Neural cell (in vitro differentiated cells): Measurements from ENCODE around the gene SMARCAD1. TPM values are rescaled to one million over a fixed set of nuclear protein-coding genes. Genes with fewer than 3 reads are reported as not detected.

Experiments
- H2AFZ ChIP-seq: fragments of 200-600, 300-800 bp; sonication (generic), shearing (Covaris generic); 2 replicates; pipeline ENCODE4 v1.6.0; 2014; ENCODE audit warnings: low read depth, mild to moderate bottlenecking, antibody characterized with exemption, low read length, moderate library complexity
- H3F3A ChIP-seq: fragments of 200-600 bp; shearing (Covaris generic); 2 replicates; pipeline ENCODE4 v1.6.1; 2016; ENCODE audit warnings: mild to moderate bottlenecking, moderate library complexity, mixed read lengths, antibody characterized with exemption, low read length; ENCODE audit not compliant: insufficient read depth, poor library complexity, severe bottlenecking
- H3K27ac ChIP-seq: fragments of 200-600, 300-800 bp; sonication (generic), shearing (Covaris generic); 2 replicates; pipeline ENCODE4 v1.5.1; 2014; ENCODE audit warnings: mild to moderate bottlenecking, low read length, moderate library complexity
- H3K27me3 ChIP-seq: fragments of 300-800, 200-600 bp; sonication (generic), shearing (Covaris generic); 2 replicates; pipeline ENCODE4 v1.6.0; 2014; ENCODE audit warnings: mild to moderate bottlenecking, low read depth, low read length, moderate library complexity; ENCODE audit not compliant: insufficient read depth
- H3K36me3 ChIP-seq: fragments of 300-800, 200-600 bp; sonication (generic), shearing (Covaris generic); 2 replicates; pipeline ENCODE4 v1.5.1; 2014; ENCODE audit warnings: mild to moderate bottlenecking, antibody characterized with exemption, low read length, moderate library complexity; ENCODE audit not compliant: insufficient read depth
- H3K4me2 ChIP-seq: fragments of 300-800, 200-600 bp; sonication (generic), shearing (Covaris generic); 2 replicates; pipeline ENCODE4 v1.6.0; 2014; ENCODE audit warnings: mild to moderate bottlenecking, low read length
- H3K4me3 ChIP-seq: fragments of 300-800, 200-600 bp; sonication (generic), shearing (Covaris generic); 2 replicates; pipeline ENCODE4 v1.5.1; 2014; ENCODE audit warnings: mild to moderate bottlenecking, low read length, moderate library complexity
- H3K79me2 ChIP-seq: fragments of 200-600 bp; shearing (Covaris generic); replicated peaks from 2 replicates; pipeline ENCODE4 v1.6.0; 2014; ENCODE audit warnings: mild to moderate bottlenecking, low read length, moderate library complexity; ENCODE audit not compliant: insufficient read depth
- H3K9ac ChIP-seq: fragments of 300-800, 200-600 bp; sonication (generic), shearing (Covaris generic); 2 replicates; pipeline ENCODE4 v1.6.1; 2016; ENCODE audit warnings: mild to moderate bottlenecking, low read length, mixed read lengths
- H3K9me2 ChIP-seq: fragments of 200-600 bp; shearing (Covaris generic); 2 replicates; pipeline ENCODE4 v1.6.1; 2016; ENCODE audit warnings: mild to moderate bottlenecking, low read length, mixed read lengths; ENCODE audit not compliant: insufficient read depth
- H3K9me3 ChIP-seq: fragments of 200-600, 300-800 bp; sonication (generic), shearing (Covaris generic); 2 replicates; pipeline ENCODE4 v1.6.1; 2016; ENCODE audit warnings: mild to moderate bottlenecking, mixed run types, low read length, moderate library complexity, mixed read lengths
- H4K20me1 ChIP-seq: fragments of 200-600 bp; shearing (Covaris generic); 2 replicates; pipeline ENCODE4 v1.6.1; 2016; ENCODE audit warnings: mild to moderate bottlenecking, mixed run types; ENCODE audit not compliant: insufficient read depth
- EP300 ChIP-seq: fragments of 450-650 bp; conservative IDR thresholded peaks from 2 replicates; pipeline ENCODE4 v1.6.1; 2014; ENCODE audit warnings: antibody characterized with exemption, mild to moderate bottlenecking, moderate library complexity; ENCODE audit not compliant: poor library complexity, severe bottlenecking
- EZH2 ChIP-seq: fragments of 200-600, 300-800 bp; shearing (Covaris generic), sonication (generic); IDR thresholded peaks from 2 replicates; pipeline ENCODE4 v1.6.1; 2014; ENCODE audit warnings: antibody characterized with exemption, low read length, borderline replicate concordance, mild to moderate bottlenecking; ENCODE audit not compliant: insufficient read depth, poor library complexity, severe bottlenecking
- MXI1 ChIP-seq: fragments of 450-650 bp; conservative IDR thresholded peaks from 2 replicates; pipeline ENCODE4 v1.6.1; 2014; ENCODE audit warnings: antibody characterized with exemption, mild to moderate bottlenecking; ENCODE audit not compliant: poor library complexity, severe bottlenecking
- POLR2AphosphoS5 ChIP-seq: IDR thresholded peaks from 2 replicates; pipeline ENCODE4 v1.6.1; 2012
- RAD21 ChIP-seq: fragments of 450-650 bp; conservative IDR thresholded peaks from 2 replicates; pipeline ENCODE4 v1.6.1; 2014; ENCODE audit warnings: antibody characterized with exemption, mild to moderate bottlenecking, moderate library complexity
- SMC3 ChIP-seq: fragments of 450-650 bp; conservative IDR thresholded peaks from 2 replicates; pipeline ENCODE4 v1.6.1; 2014; ENCODE audit warnings: antibody characterized with exemption, mild to moderate bottlenecking, moderate library complexity; ENCODE audit not compliant: poor library complexity
- TAF1 ChIP-seq: IDR thresholded peaks from 2 replicates; pipeline ENCODE4 v1.6.1; 2012; ENCODE audit warnings: low read depth
- polyA plus RNA-seq: library from polyadenylated mRNA; depleted of rRNA; stranded (reverse); fragments of >200 nt; gene quantifications from 2 replicates; pipeline ENCODE4 v1.2.3, GENCODE V29; 2014
- TF ChIP-seq, protein P1 (sequence below): IDR thresholded peaks from 2 replicates; pipeline ENCODE4 v1.6.1; 2012; ENCODE audit warnings: borderline replicate concordance
- TF ChIP-seq, protein P2 (sequence below): fragments of 450-650 bp; IDR thresholded peaks from 2 replicates; pipeline ENCODE4 v1.5.1; 2014; ENCODE audit warnings: antibody characterized with exemption, mild to moderate bottlenecking, moderate library complexity; ENCODE audit not compliant: poor library complexity, severe bottlenecking

Gene SMARCAD1
- polyA plus RNA-seq, 1 donor from 2014 or later = 129 TPM

DNA sequence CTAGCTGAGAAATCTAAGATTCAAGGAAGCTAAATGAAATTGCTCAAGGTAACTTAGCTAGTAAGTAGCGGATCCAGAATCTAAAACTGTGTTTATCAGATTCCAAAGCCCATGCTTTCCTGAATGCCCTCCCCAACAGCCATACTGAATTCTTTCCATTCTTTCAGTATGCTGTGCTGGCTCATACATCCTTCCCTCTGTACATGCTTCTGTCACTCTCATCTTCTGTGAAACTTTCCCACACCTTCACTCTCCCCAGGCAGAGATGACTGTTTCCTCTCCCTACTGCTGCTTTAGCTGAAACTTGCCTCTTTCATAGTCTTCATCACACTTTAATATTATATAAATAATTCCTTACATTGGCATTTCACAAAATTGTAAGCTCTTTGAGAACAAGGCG, 39.3 kb upstream of the SMARCAD1 start:
- Histone ChIP-seq H3K9me3 (no peaks in the 10 kb centered on the region), H3K9me2 (no peaks in the 10 kb centered on the region), H3F3A (no peaks in the 10 kb centered on the region), H3K27ac (no peak overlapping the region), H3K79me2 (no peaks in the 10 kb centered on the region), H4K20me1 (no peaks in the 10 kb centered on the region), H3K36me3 (no peaks in the 10 kb centered on the region), H3K4me2 (no peak overlapping the region), H3K27me3 (no peaks in the 10 kb centered on the region), H3K4me3 (no peak overlapping the region), H3K9ac (no peak overlapping the region), H2AFZ (no peak overlapping the region)
- TF ChIP-seq EZH2 (no peak), POLR2AphosphoS5 (no peak), RAD21 (no peak), SMC3 (no peak), MXI1 (no peak), TAF1 (no peak)
- TF ChIP-seq, protein P1, sequence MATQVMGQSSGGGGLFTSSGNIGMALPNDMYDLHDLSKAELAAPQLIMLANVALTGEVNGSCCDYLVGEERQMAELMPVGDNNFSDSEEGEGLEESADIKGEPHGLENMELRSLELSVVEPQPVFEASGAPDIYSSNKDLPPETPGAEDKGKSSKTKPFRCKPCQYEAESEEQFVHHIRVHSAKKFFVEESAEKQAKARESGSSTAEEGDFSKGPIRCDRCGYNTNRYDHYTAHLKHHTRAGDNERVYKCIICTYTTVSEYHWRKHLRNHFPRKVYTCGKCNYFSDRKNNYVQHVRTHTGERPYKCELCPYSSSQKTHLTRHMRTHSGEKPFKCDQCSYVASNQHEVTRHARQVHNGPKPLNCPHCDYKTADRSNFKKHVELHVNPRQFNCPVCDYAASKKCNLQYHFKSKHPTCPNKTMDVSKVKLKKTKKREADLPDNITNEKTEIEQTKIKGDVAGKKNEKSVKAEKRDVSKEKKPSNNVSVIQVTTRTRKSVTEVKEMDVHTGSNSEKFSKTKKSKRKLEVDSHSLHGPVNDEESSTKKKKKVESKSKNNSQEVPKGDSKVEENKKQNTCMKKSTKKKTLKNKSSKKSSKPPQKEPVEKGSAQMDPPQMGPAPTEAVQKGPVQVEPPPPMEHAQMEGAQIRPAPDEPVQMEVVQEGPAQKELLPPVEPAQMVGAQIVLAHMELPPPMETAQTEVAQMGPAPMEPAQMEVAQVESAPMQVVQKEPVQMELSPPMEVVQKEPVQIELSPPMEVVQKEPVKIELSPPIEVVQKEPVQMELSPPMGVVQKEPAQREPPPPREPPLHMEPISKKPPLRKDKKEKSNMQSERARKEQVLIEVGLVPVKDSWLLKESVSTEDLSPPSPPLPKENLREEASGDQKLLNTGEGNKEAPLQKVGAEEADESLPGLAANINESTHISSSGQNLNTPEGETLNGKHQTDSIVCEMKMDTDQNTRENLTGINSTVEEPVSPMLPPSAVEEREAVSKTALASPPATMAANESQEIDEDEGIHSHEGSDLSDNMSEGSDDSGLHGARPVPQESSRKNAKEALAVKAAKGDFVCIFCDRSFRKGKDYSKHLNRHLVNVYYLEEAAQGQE = no peak
- TF ChIP-seq, protein P2, sequence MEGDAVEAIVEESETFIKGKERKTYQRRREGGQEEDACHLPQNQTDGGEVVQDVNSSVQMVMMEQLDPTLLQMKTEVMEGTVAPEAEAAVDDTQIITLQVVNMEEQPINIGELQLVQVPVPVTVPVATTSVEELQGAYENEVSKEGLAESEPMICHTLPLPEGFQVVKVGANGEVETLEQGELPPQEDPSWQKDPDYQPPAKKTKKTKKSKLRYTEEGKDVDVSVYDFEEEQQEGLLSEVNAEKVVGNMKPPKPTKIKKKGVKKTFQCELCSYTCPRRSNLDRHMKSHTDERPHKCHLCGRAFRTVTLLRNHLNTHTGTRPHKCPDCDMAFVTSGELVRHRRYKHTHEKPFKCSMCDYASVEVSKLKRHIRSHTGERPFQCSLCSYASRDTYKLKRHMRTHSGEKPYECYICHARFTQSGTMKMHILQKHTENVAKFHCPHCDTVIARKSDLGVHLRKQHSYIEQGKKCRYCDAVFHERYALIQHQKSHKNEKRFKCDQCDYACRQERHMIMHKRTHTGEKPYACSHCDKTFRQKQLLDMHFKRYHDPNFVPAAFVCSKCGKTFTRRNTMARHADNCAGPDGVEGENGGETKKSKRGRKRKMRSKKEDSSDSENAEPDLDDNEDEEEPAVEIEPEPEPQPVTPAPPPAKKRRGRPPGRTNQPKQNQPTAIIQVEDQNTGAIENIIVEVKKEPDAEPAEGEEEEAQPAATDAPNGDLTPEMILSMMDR = no peak

DNA sequence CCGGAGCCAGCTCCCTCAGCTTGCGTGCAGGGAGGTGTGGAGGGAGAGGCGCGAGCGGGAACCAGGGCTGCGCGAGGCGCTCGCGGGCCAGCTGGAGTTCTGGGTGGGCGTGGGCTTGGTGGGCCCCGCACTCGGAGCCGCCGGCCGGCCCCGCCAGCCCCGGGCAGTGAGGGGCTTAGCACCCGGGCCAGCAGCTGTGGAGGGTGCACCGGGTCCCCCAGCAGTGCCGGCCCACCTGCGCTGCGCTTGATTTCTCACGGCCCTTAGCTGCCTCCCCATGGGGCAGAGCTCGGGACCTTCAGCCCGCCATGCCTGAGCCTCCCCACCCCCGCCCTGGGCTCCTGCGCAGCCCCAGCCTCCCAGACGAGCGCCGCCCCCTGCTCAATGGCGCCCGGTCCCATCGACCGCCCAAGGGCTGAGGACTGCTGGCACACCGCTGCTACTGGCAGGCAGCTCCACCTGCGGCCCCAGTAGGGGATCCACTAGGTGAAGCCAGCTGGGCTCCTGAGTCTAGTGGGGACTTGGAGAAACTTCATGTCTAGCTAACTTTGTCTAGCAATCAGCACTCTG, 37.8 kb upstream of the SMARCAD1 start:
- H3K9me3 ChIP-seq = no peaks in the 10 kb centered on the region
- no peak overlapping the region for H3K4me3 ChIP-seq
- no peak overlapping the region for H3K4me2 ChIP-seq
- no peak overlapping the region for H3K27ac ChIP-seq
- no peaks in the 10 kb centered on the region for H3K27me3 ChIP-seq
- no peaks in the 10 kb centered on the region for H3K36me3 ChIP-seq
- no peaks in the 10 kb centered on the region for H3K79me2 ChIP-seq
- no peak overlapping the region for H2AFZ ChIP-seq
- TF ChIP-seq TAF1 (no peak), SMC3 (no peak), POLR2AphosphoS5 (no peak), RAD21 (no peak), MXI1 (no peak), EZH2 (no peak), EP300 (no peak)
- TF ChIP-seq, protein P2 = no peak
- TF ChIP-seq, protein P1 = no peak
- H3K9me2 ChIP-seq = no peaks in the 10 kb centered on the region
- H4K20me1 ChIP-seq = no peaks in the 10 kb centered on the region
- no peak overlapping the region for H3K9ac ChIP-seq
- no peaks in the 10 kb centered on the region for H3F3A ChIP-seq
